ENCODE data around the gene VPS9D1.
"Not testable (repeated sequence)": the region's sequence is repeated elsewhere in the genome, so short reads cannot be mapped to it uniquely, and the experiment has no call there.

The VPS9D1 gene

GRCh38 chr16:89709716-89710432 lies 10.8 kb downstream of the VPS9D1 start:
- no peak for TF ChIP-seq ZNF274 (IDR thresholded peaks at IDR 0.05; ENCODE audit: low read depth, low read length)
- H3K4me3 ChIP-seq (ENCODE audit: low read length), result no peak overlapping the region

GRCh38 chr16:89709166-89709565 lies 11.5 kb downstream of the VPS9D1 start:
- TF ChIP-seq ZNF274 (IDR thresholded peaks at IDR 0.05; ENCODE audit: low read depth, low read length), result no peak
- H3K4me3 ChIP-seq (ENCODE audit: low read length), result no peak overlapping the region

- no peak for TF ChIP-seq ZNF274 (IDR thresholded peaks at IDR 0.05; ENCODE audit: low read depth, low read length)
- no peak overlapping the region for H3K4me3 ChIP-seq (ENCODE audit: low read length)
These were observed 12.2 kb downstream of the VPS9D1 start for GRCh38 chr16:89708481-89708931.

- no peak overlapping the region for H3K4me3 ChIP-seq (ENCODE audit: low read length)
- TF ChIP-seq ZNF274 (IDR thresholded peaks at IDR 0.05; ENCODE audit: low read depth, low read length), result no peak
These were observed 13.0 kb downstream of the VPS9D1 start for GRCh38 chr16:89707695-89708094.

- TF ChIP-seq ZNF274 (IDR thresholded peaks at IDR 0.05; ENCODE audit: low read depth, low read length), result no peak
- no peak overlapping the region for H3K4me3 ChIP-seq (ENCODE audit: low read length)
These were observed 14.0 kb downstream of the VPS9D1 start for GRCh38 chr16:89706518-89707260.

- no peak overlapping the region for H3K4me3 ChIP-seq (ENCODE audit: low read length)
These were observed 15.7 kb downstream of the VPS9D1 start for GRCh38 chr16:89705006-89705405.

GRCh38 chr16:89704281-89704680 lies 16.4 kb downstream of the VPS9D1 start:
- TF ChIP-seq ZNF274 (IDR thresholded peaks at IDR 0.05; ENCODE audit: low read depth, low read length), result no peak
- no peak overlapping the region for H3K4me3 ChIP-seq (ENCODE audit: low read length)

More at GRCh38 chr16:89705006-89705405, 15.7 kb downstream of the VPS9D1 start:
- TF ChIP-seq ZNF274 (IDR thresholded peaks at IDR 0.05; ENCODE audit: low read depth, low read length), result no peak

GRCh38 chr16:89701425-89702406 lies 19.0 kb downstream of the VPS9D1 start, which contains the start of gene SPATA2L:
TSS of gene SPATA2L (minus strand) at chr16:89701705. CDS start at chr16:89701232, 473 bp downstream.
- TF ChIP-seq ZNF274 (IDR thresholded peaks at IDR 0.05; ENCODE audit: low read depth, low read length), result no peak
- H3K4me3 ChIP-seq (ENCODE audit: low read length), result peak within 1 kb of the TSS; percentile 63

- no peak for TF ChIP-seq ZNF274 (IDR thresholded peaks at IDR 0.05; ENCODE audit: low read depth, low read length)
- H3K4me3 ChIP-seq (ENCODE audit: low read length), result peak overlapping the region; percentile 63
These were observed 19.9 kb downstream of the VPS9D1 start for GRCh38 chr16:89700649-89701424.

GRCh38 chr16:89700100-89700648 lies 20.5 kb downstream of the VPS9D1 start:
- no peak for TF ChIP-seq ZNF274 (IDR thresholded peaks at IDR 0.05; ENCODE audit: low read depth, low read length)
- H3K4me3 ChIP-seq (ENCODE audit: low read length), result peak overlapping the region; percentile 63; the same call in 1 of the 2 replicates

GRCh38 chr16:89699629-89700099 lies 21.0 kb downstream of the VPS9D1 start:
- H3K4me3 ChIP-seq (ENCODE audit: low read length), result not testable (repeated sequence)

GRCh38 chr16:89698717-89699116 lies 22.0 kb downstream of the VPS9D1 start:
- H3K4me3 ChIP-seq (ENCODE audit: low read length), result not testable (repeated sequence)

Data from GM08714 (cell line).